Measurements from ENCODE around the gene ABI3BP. TPM values are rescaled to one million over a fixed set of nuclear protein-coding genes. Genes with fewer than 3 reads are reported as not detected.

ABI3BP gene
- total RNA-seq, 1 donor from 2014 or later = 51.8 TPM

DNA sequence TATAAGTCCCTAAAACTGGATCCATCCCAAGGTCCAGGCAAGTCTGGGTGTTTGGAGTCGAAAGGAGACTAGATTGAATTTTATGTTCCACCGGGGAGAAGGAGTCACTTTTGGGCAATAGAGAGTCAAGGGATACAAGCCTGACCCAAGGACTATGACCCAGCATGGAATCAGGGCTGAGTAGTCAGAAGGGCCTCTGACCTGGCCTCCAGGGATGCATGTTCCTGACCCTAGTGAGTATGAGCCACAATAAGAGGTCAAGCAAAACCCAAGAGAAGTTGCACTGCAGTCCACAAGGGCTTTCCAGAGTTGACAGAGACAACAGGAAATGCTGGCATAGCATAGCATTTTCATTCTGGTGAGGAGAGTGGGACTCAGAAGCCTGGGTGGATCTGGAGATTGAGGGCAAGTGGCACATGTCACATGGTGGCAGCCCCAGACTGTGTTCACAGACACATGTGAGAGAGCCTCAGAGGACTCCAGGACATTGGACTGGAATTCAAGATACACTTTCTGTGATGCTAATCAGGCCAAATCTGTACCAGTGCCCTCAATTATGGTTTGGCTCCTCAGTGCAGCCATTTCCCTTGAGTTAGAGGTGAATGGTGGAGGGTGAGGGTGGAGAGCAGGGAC, 217.0 kb downstream of the ABI3BP start:
- DNase-seq (ENCODE audit: low spot score) = no peak

DNA sequence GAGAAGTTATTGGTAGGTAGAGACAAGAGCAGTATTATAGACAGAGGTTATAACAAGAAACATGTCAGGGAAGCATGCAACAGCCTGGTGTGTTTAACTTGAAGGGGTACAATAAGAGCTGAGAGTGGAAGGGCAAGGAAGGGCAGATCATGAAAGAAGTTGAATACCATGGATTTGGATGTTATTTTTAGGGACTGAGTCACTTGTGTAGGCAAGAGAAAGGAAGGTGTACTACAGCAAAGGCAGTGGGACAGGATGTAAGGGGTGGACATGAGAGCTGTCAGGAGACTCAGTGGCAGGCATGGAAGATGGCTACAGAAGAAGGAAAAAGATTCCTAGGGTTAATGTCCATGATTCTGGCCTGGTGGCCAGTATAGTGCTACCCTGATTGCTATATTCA, 217.6 kb downstream of the ABI3BP start:
- no peak for DNase-seq (ENCODE audit: low spot score)

DNA sequence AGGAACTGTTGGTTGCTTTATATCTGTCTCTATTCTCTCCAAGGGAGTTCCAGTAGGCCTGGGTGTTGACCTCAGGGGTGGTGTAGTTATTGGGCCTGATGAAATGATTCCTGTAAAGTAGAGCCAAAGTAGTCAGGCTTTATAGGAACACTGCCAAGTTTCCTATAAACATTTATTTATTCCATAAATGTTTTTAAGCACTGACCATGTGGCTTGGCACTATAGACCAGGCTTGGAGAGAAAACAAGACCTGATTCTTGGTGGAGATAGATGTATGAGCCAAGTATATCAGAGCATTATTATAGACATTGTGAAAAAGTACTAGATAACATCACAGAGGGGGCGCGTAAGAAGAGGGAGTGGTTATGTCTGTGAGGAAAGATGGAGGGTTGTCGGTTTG, 218.0 kb downstream of the ABI3BP start:
- DNase-seq (ENCODE audit: low spot score) = no peak

DNA sequence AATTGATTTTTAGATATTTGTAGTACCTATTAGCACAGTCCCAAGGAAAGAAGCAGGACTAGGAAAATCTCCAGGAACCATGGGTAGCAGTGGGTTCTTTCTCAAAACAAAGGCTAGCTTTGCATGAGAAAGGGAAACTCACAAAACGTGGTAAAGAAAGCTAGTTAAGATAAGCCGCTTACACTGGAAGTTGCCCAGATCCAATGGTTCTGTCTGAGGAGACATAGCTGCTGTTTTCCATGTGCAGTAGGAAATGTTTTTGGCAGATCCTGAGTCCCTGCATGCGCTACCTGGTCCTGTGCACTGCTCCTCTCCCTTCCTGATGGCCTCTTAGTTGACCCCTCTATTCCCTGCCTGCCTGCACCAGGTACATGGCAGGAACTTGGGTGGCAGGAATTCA, 223.5 kb downstream of the ABI3BP start:
- no peak for DNase-seq (ENCODE audit: low spot score)

DNA sequence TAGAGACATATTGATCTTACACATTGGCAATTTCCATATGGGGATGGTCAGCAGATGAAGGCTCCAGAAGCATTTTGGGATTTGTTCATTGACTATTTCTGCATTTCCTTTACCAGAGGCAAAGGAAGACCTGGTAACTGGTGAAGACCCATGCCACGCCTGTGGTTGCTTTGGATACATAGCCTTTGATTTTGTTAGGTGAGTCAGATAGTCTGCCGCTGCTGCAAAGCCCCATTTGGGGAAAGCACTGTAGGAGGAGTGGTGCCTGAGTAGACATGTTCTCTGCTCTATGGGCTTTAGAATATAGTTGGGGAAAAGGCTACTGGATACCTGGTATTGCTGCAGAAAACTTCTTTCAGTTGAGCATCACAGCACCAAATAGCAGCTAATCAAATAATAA, 227.2 kb downstream of the ABI3BP start:
- DNase-seq (ENCODE audit: low spot score) = no peak

GRCh38 chr3:100765437-100765975, 227.7 kb downstream of the ABI3BP start:
- DNase-seq (ENCODE audit: low spot score) = no peak

GRCh38 chr3:100761951-100762350, 231.3 kb downstream of the ABI3BP start:
- peak; percentile 14 for DNase-seq (ENCODE audit: low spot score)

GRCh38 chr3:100761211-100761942, 231.8 kb downstream of the ABI3BP start:
- no peak for DNase-seq (ENCODE audit: low spot score)

- peak; percentile 45 for DNase-seq (ENCODE audit: low spot score)
Observed at GRCh38 chr3:100760377-100760776, 232.8 kb downstream of the ABI3BP start.

GRCh38 chr3:100759950-100760349, 233.3 kb downstream of the ABI3BP start:
- DNase-seq (ENCODE audit: low spot score) = peak; percentile 71

- peak; percentile 39 for DNase-seq (ENCODE audit: low spot score)
Observed at GRCh38 chr3:100759159-100759558, 234.1 kb downstream of the ABI3BP start.

DNA sequence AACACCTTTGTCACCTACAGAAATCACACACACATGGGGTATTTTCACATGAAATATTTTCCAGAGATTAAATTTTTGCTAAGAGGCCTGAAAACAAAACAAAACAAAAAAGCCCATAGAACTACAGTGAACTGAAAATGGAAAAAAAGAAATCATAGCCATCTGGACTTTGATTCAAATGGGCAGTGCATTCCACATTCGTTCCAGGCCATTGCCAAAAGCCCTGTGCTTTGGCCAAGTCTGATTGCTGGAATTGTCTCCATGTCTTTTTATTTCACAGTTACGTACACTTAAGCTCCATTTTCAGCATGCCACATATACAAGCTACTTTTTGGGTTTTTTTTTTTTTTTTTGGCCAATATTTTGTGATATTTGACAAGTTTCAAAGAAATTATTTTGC, 236.8 kb downstream of the ABI3BP start:
- DNase-seq (ENCODE audit: low spot score) = no peak

GRCh38 chr3:100754563-100755334, 238.5 kb downstream of the ABI3BP start:
- DNase-seq (ENCODE audit: low spot score) = no peak

- no peak for DNase-seq (ENCODE audit: low spot score)
Observed at GRCh38 chr3:100753846-100754245, 239.4 kb downstream of the ABI3BP start.

GRCh38 chr3:100748967-100749366, 244.3 kb downstream of the ABI3BP start:
- no peak for DNase-seq (ENCODE audit: low spot score)

DNA sequence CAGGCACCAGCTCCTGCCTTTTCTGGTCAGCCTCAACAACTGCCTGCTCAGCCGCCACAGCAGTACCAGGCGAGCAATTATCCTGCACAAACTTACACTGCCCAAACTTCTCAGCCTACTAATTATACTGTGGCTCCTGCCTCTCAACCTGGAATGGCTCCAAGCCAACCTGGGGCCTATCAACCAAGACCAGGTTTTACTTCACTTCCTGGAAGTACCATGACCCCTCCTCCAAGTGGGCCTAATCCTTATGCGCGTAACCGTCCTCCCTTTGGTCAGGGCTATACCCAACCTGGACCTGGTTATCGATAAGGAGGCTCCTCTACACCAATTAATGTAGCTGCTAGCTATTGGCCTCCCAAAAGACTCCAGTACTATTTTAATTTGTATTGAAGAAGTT, 245.0 kb downstream of the ABI3BP start:
- no peak for DNase-seq (ENCODE audit: low spot score)

GRCh38 chr3:100746092-100746491, 247.1 kb downstream of the ABI3BP start:
- DNase-seq (ENCODE audit: low spot score) = no peak

GRCh38 chr3:100745617-100746016, 247.6 kb downstream of the ABI3BP start:
- no peak for DNase-seq (ENCODE audit: low spot score)

GRCh38 chr3:100744671-100745070, 248.6 kb downstream of the ABI3BP start:
- DNase-seq (ENCODE audit: low spot score) = no peak

DNA sequence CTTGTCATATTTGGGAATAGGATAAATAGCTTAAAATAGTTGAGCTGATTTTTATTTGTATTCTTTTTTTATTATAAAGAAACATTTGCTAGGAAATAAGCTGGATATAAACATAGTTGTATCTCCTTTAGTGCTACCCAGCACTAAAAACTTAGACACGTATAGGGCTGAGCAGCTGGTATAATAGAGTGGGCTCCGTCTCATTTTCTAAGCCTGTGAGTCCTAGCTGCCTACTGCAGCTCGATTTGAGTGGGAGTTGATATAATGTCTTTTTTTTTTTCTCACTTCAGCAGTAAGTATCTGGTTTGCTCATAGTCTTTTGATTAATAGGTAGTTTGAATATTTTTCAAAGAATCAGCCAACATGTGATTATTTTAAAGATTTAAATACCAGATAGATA, 249.7 kb downstream of the ABI3BP start:
- DNase-seq (ENCODE audit: low spot score) = no peak

DNA sequence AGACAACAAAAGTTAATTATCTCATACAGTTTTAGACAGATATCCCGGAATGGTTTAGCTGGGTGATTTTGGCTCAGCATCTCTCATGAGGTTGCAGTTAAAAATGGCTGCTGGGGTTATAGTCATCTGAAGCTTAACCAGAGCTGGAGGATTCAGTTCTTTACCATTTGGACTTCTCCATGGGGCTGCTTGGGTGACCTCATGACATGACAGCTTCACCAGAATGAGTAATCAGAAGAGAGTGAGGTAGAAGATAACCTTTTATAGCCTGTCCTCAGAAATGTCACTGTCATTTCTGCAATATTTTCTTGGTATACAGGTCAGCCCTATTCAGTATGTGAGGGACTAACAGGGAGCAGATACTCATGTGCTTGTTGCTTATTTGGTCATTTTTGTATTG, 253.0 kb downstream of the ABI3BP start:
- no peak for DNase-seq (ENCODE audit: low spot score)

- no peak for DNase-seq (ENCODE audit: low spot score)
Observed at GRCh38 chr3:100737334-100737733, 255.9 kb downstream of the ABI3BP start.
